ENCODE measurements around the gene DOCK1.

The DOCK1 gene

GRCh38 chr10:127415116-127415515, 509.9 kb downstream of the DOCK1 start:
- Histone ChIP-seq H3K4me1 (ENCODE audit: low read length) (no peaks in the 10 kb centered on the region), H2AFZ (ENCODE audit: low read length) (no peak overlapping the region), H3K9ac (ENCODE audit: low read length) (no peak overlapping the region), H3K79me2 (ENCODE audit: low read length) (no peaks in the 10 kb centered on the region), H3F3A (ENCODE audit: insufficient read depth, low read length) (no peaks in the 10 kb centered on the region), H3K9me2 (replicated peaks; ENCODE audit: insufficient read depth, low read length) (no peaks in the 10 kb centered on the region), H3K4me3 (ENCODE audit: low read length) (no peak overlapping the region), H3K4me2 (ENCODE audit: low read depth, low read length) (no peak overlapping the region), H3K27ac (ENCODE audit: low read length) (no peak overlapping the region), H3K36me3 (replicated peaks; ENCODE audit: insufficient read depth, low read length) (no peaks in the 10 kb centered on the region), H4K20me1 (ENCODE audit: insufficient read depth, low read length) (no peaks in the 10 kb centered on the region), H3K27me3 (replicated peaks; ENCODE audit: insufficient read depth, low read length) (peaks cover 17% of the 10 kb centered on the region), H3K9me3 (replicated peaks; ENCODE audit: insufficient read depth, low read length) (no peaks in the 10 kb centered on the region)
- no peak for DNase-seq
- TF ChIP-seq CTCF (IDR thresholded peaks at IDR 0.05; ENCODE audit: low read length) (no peak), EZH2phosphoT487 (IDR thresholded peaks at IDR 0.05; ENCODE audit: low read length) (no peak), EZH2 (optimal IDR thresholded peaks at IDR 0.05; ENCODE audit: low read depth, low read length) (no peak)

- no peak overlapping the region for H3K9ac ChIP-seq (ENCODE audit: low read length)
- H3K79me2 ChIP-seq (ENCODE audit: low read length), result no peaks in the 10 kb centered on the region
- no peaks in the 10 kb centered on the region for H4K20me1 ChIP-seq (ENCODE audit: insufficient read depth, low read length)
- H3K9me3 ChIP-seq (replicated peaks; ENCODE audit: insufficient read depth, low read length), result no peaks in the 10 kb centered on the region
- no peaks in the 10 kb centered on the region for H3K4me1 ChIP-seq (ENCODE audit: low read length)
- no peak overlapping the region for H3K4me2 ChIP-seq (ENCODE audit: low read depth, low read length)
- no peak overlapping the region for H3K27ac ChIP-seq (ENCODE audit: low read length)
- no peaks in the 10 kb centered on the region for H3F3A ChIP-seq (ENCODE audit: insufficient read depth, low read length)
- H3K4me3 ChIP-seq (ENCODE audit: low read length), result no peak overlapping the region
- no peaks in the 10 kb centered on the region for H3K36me3 ChIP-seq (replicated peaks; ENCODE audit: insufficient read depth, low read length)
- no peak for DNase-seq
- TF ChIP-seq CTCF (IDR thresholded peaks at IDR 0.05; ENCODE audit: low read length) (no peak), EZH2 (optimal IDR thresholded peaks at IDR 0.05; ENCODE audit: low read depth, low read length) (no peak), EZH2phosphoT487 (IDR thresholded peaks at IDR 0.05; ENCODE audit: low read length) (no peak)
- H3K9me2 ChIP-seq (replicated peaks; ENCODE audit: insufficient read depth, low read length), result no peaks in the 10 kb centered on the region
- no peak overlapping the region for H2AFZ ChIP-seq (ENCODE audit: low read length)
- peaks cover 11% of the 10 kb centered on the region; the same call in 1 of the 2 replicates for H3K27me3 ChIP-seq (replicated peaks; ENCODE audit: insufficient read depth, low read length)
These were observed 510.8 kb downstream of the DOCK1 start for GRCh38 chr10:127415901-127416581.

DNA sequence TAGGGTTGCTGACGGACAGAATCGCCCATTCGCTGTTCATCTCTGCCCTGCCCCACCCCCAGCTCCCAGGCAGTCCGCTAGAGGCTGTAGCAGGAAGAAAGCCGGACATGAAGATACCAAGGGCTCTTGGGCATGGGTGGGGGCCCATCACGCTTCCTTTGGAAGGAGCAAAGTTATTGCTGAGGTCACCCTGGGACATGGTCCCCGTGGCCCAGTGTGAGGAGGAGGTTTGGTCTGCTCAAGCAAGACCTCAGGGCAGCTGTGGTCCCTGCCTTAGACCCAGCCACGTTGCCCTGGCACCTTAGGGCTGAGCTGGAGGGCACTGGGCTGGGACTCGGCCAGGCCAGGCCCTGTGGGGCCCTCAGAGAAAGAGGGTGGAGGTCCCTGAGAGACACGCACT, 511.8 kb downstream of the DOCK1 start:
- TF ChIP-seq CTCF (IDR thresholded peaks at IDR 0.05; ENCODE audit: low read length), result no peak
- no peak for TF ChIP-seq EZH2phosphoT487 (IDR thresholded peaks at IDR 0.05; ENCODE audit: low read length)
- no peak for TF ChIP-seq EZH2 (optimal IDR thresholded peaks at IDR 0.05; ENCODE audit: low read depth, low read length)
- no peaks in the 10 kb centered on the region for H3K79me2 ChIP-seq (ENCODE audit: low read length)
- no peak overlapping the region for H3K9ac ChIP-seq (ENCODE audit: low read length)
- no peak overlapping the region for H3K4me3 ChIP-seq (ENCODE audit: low read length)
- no peak overlapping the region for H3K4me2 ChIP-seq (ENCODE audit: low read depth, low read length)
- no peak overlapping the region for H2AFZ ChIP-seq (ENCODE audit: low read length)
- H3F3A ChIP-seq (ENCODE audit: insufficient read depth, low read length), result no peaks in the 10 kb centered on the region
- no peaks in the 10 kb centered on the region for H3K9me2 ChIP-seq (replicated peaks; ENCODE audit: insufficient read depth, low read length)
- no peak overlapping the region for H3K27ac ChIP-seq (ENCODE audit: low read length)
- no peaks in the 10 kb centered on the region for H3K36me3 ChIP-seq (replicated peaks; ENCODE audit: insufficient read depth, low read length)
- no peaks in the 10 kb centered on the region for H4K20me1 ChIP-seq (ENCODE audit: insufficient read depth, low read length)
- no peak for DNase-seq
- no peaks in the 10 kb centered on the region for H3K4me1 ChIP-seq (ENCODE audit: low read length)
- peaks cover 11% of the 10 kb centered on the region; the same call in 1 of the 2 replicates for H3K27me3 ChIP-seq (replicated peaks; ENCODE audit: insufficient read depth, low read length)
- no peaks in the 10 kb centered on the region for H3K9me3 ChIP-seq (replicated peaks; ENCODE audit: insufficient read depth, low read length)

All from MM.1S (cell line).